ES-I3 (cell line): ENCODE data around the gene ZNF236.

ENCODE experiments used
- H3K36me3 ChIP-seq: 2 replicates; pipeline ENCODE4 v1.6.1; 2013; ENCODE audit warnings: mild to moderate bottlenecking, low read length, control low read depth, moderate library complexity; ENCODE audit not compliant: insufficient read depth
- H3K4me1 ChIP-seq: 2 replicates; pipeline ENCODE4 v1.6.1; 2013; ENCODE audit warnings: mild to moderate bottlenecking, control low read depth, low read length; ENCODE audit not compliant: insufficient read depth
- H3K9ac ChIP-seq: 2 replicates; pipeline ENCODE4 v1.6.1; 2013; ENCODE audit warnings: low read depth, mild to moderate bottlenecking, low read length, moderate library complexity
- H3K9me3 ChIP-seq: 2 replicates; pipeline ENCODE4 v1.6.1; 2013; ENCODE audit warnings: mild to moderate bottlenecking, low read length, moderate library complexity; ENCODE audit not compliant: control insufficient read depth, insufficient read depth

ZNF236 gene

DNA sequence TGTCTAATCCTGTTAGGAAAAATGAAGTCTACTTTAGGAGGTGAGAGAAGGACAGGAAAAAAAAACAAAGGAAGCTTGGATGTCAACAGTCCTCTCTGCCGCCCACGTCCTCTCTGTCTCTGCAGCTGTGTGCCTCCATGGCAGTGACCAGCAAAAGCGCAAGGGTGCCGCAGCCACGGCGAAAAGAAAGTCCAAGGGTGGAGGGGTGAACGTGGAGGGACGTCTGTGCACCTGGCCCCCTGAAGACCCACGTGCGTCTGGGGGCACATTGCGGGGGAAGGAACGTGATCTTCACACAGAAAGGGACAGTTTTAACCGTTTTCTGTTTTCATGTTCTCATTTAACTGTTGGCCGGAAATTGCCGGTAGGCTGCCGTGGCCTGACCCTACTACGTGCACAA is 157.5 kb downstream of the ZNF236 start:
- H3K9ac ChIP-seq: no peak overlapping the region
- no peaks in the 10 kb centered on the region for H3K4me1 ChIP-seq
- no peaks in the 10 kb centered on the region for H3K9me3 ChIP-seq
- H3K36me3 ChIP-seq: no peaks in the 10 kb centered on the region; the same call in none of the 2 replicates

DNA sequence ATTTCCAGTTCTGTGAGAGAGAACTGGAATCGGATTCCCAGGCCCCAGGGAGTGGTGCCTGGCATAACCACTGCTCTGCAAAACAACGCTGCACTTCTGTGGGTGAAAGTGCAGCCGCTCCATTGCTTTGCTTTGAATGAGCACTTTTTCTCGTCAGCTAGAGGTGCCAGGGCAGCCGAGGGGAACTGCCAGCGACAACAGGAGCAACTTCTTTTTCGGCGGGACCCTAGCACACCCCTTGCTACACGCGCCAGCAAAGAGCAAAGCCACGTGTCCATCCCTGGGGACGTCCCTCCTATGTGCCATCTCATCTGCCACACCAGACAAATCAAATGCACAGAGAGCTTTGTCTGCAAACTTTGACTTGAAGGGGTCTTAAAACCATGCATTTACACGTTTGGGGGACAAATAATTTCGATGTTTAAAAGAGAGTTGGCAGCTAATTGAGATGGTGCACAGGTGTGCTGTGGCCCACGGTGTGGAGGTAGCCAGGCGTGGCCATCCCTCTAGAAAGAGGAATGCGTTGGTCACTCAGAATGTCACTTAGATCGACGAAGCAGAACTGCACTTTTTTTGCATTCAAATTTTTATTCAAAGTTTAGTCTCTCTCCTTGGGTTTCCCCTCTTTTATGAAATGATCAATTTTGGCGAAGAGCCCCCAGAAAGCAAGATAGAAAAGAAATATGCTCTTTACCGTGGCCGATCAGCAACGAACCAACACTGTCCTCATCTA is 158.5 kb downstream of the ZNF236 start:
- no peaks in the 10 kb centered on the region for H3K9me3 ChIP-seq
- H3K9ac ChIP-seq: no peak overlapping the region
- no peaks in the 10 kb centered on the region for H3K4me1 ChIP-seq

DNA sequence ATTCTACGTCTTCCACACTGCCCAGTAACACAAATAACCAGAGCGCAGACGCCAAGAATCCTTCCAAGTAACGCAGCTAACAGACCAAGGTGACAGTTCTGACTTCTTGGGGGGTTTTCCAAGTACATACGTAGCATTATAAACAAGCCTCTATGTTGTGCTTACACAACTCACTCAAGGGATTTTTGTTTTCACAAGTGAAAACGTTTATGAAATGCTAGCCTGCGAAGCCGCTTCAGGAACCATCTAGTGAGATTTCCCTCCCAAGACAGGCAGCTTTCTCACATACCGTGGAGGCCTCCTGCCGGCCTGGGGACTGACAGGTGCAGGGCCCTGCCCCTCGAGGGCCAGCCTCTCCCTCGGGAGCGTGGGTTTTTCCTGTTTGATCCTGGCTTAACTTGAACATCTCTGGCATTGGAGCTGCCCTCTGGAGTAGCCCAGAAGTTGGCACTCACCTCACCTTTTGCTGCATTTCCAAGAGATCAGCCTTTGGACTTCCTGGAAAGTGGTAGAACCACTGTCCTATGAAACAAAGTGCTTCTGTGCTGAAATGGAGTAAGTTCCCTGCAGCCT is 159.1 kb downstream of the ZNF236 start:
- Histone ChIP-seq H3K9ac (no peak overlapping the region), H3K4me1 (no peaks in the 10 kb centered on the region), H3K9me3 (no peaks in the 10 kb centered on the region), H3K36me3 (no peaks in the 10 kb centered on the region; the same call in none of the 2 replicates)

More for the DNA sequence above, 158.5 kb downstream of the ZNF236 start:
- no peaks in the 10 kb centered on the region; the same call in none of the 2 replicates for H3K36me3 ChIP-seq

DNA sequence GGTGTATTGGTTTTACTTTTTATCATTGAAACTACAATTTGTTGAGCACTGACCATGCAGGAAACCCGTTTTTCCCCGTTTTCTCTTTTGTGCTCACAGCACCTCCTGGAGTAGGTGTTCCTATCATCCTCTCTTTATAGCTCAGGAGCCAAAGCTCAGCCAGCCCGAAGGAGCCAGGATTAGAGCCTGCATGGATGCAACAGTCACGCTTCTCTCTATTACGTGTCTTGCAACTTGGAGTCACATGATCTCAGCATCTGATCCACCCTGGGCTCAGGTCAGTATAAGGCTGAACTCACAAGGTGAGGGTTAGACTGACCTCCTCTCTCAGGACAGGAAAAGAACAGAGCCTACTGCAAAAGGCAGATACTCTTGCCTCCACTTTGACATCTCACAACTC is 159.7 kb downstream of the ZNF236 start:
- Histone ChIP-seq H3K9ac (no peak overlapping the region), H3K36me3 (no peaks in the 10 kb centered on the region; the same call in none of the 2 replicates), H3K9me3 (no peaks in the 10 kb centered on the region), H3K4me1 (no peaks in the 10 kb centered on the region)

DNA sequence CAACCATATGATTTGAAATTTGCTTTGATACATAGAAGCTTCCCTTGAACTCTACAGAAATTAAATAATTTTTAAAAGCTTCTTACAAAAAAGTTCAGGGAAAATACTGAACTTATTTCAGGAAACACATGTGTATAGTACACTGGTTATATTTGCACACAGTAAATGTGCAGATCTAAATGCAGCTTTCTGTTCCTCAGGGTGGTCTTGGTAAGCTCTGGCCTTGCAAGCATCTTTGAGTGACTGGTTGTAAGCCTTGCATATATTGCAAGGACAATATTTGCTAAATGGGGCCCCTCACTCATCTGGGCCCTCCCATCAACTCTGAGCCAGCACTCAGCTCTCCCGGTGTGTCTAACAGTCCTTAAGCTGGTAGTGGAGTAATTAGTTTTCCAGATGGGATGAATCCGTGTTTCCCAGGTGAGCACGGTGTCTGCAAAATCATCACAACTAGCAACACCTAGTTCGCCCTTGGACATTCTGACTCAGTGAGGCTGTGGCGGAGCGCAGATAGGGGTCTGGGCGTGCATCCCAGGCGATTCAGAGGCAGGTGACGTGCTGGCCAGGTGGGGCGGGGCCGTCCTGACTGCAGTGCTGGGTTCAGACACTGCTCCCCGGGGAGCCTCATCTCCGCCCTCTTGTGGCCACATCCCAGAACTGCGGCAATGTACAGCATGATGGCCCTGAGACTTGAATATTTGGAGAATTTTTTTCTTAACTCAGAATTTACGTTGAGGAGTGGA is 160.7 kb downstream of the ZNF236 start:
- no peaks in the 10 kb centered on the region; the same call in 1 of the 2 replicates for H3K36me3 ChIP-seq
- H3K4me1 ChIP-seq: no peaks in the 10 kb centered on the region
- no peak overlapping the region for H3K9ac ChIP-seq

DNA sequence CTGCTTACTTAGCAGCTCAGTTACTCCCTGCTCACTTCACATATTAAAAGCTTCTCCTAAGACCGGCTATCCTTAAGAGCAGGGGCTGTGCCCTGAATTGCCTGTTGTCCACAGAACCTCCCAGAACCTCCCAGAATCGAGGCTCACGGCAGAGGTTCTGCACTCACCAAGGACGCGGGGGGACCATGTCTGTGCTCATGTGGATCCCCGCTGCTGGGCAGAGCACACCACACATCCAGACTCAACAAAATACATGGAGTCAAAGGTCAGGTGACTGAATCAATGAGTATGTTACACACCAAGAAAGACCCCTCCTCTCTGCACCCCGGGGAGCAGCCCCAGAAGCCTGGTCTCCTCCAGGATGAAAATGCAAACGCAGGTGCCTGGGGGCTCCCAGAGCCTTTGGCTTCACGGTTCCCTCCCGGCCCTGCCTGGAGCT is 161.3 kb downstream of the ZNF236 start:
- H3K9me3 ChIP-seq: no peaks in the 10 kb centered on the region
- no peak overlapping the region for H3K9ac ChIP-seq
- no peaks in the 10 kb centered on the region; the same call in 1 of the 2 replicates for H3K36me3 ChIP-seq
- 0 out of 2 replicates have a peak, but pooled peaks cover 3% of the 10 kb centered on the region for H3K4me1 ChIP-seq

More for the DNA sequence above, 160.7 kb downstream of the ZNF236 start:
- no peaks in the 10 kb centered on the region for H3K9me3 ChIP-seq

DNA sequence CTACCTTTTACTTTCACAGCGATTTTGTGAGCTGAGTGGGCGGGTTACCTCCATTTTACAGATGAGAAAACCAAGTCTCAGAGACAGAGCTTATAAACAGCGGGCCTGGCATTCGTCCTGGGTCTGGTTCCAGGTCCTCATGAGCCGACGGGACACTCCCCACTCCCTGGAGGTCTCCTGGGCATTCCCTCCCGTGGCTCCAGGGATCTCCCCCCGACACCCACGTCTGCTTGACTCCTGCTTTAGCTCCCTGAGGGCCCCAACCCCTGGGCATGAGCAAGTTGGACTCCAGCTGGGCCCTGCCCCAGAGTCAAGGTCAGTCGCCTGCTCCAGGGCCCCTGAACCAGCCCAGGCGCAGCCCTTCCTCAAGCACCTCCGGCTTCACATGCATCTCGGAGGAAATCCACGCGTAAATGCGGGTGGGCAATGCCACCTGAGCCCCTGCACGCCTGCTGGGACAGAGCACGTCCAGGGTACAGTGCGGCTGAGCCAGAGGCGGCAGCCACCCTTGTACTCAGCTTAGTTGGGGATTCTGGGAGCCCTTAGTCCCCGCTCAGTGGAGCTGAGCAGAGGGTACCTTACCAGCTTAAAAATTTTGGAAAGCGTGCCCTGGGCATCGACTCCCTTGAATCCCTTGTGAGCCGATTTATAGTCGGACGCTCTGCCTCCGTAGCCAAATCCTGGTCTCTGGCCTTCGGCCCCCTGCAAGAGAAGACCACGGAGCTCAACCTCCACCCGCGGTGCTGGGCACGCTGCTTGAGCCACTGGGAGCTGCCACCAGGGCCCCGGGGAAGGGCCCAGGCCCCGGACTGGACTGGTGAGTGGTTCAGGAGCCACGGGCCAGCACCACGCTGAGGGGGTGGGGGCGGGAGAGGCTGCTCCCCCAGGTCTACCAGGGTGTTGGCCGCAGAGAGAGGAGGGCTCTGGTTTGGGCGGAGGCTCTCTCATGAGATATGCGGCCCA is 162.1 kb downstream of the ZNF236 start:
- Histone ChIP-seq H3K4me1 (0 out of 2 replicates have a peak, but pooled peaks cover 3% of the 10 kb centered on the region), H3K36me3 (no peaks in the 10 kb centered on the region; the same call in 1 of the 2 replicates), H3K9ac (no peak overlapping the region), H3K9me3 (no peaks in the 10 kb centered on the region)

DNA sequence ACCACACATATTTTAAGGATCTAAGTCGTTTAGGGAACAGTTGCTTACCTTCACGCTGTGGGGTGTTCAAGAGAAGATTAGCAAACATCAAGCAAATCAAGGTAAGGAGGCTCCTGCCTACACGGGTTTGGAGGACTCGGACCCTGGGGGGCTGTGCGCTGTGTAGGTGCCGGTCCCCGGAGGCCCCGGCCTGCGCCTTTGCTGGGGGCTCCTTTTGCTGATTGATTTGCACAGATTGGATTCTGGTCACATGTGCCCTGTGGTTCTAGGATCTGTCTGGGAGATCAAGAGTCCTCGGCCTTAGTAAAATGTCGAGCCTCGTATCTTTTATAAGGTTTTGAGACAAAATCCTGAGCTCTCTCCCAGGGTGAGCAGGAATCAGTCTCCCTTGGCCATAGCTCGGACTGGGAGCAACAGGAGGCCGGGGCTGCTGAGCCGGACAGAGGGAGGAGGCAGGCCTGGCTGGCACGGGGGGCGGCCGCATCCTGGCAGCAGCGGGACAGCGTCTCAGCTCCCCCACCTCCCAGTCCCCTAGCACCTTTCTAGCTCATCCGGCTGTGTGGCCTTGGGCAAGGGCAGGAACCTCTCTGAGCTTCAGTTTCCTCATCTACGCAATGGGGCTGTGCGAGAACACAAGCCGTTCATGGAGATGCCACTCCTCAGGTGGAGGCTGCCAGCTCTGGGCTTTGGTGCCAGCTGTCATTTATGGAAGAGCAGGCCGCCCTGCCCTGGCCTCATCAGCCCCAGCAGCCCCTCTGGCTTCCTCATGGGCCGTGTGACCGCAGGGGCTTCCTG is 163.0 kb downstream of the ZNF236 start:
- Histone ChIP-seq H3K9me3 (no peaks in the 10 kb centered on the region), H3K9ac (no peak overlapping the region), H3K4me1 (0 out of 2 replicates have a peak, but pooled peaks cover 3% of the 10 kb centered on the region), H3K36me3 (no peaks in the 10 kb centered on the region; the same call in 1 of the 2 replicates)

DNA sequence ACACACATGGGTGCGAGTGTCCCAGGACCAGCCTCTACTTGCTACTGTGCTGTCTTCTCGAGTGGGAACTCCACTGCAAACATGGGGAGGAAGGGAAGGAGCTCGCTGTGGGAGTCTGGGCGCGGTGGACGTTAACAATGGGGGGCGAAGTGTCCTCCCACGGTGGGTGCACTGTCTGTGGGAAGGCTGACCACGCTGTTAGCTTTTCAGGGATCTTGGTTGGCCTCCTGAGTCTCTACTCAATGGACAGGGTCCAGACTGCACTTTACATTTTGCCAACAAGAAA is 163.5 kb downstream of the ZNF236 start:
- H3K36me3 ChIP-seq: no peaks in the 10 kb centered on the region
- H3K9ac ChIP-seq: no peak overlapping the region
- H3K9me3 ChIP-seq: no peaks in the 10 kb centered on the region
- H3K4me1 ChIP-seq: 0 out of 2 replicates have a peak, but pooled peaks cover 3% of the 10 kb centered on the region

DNA sequence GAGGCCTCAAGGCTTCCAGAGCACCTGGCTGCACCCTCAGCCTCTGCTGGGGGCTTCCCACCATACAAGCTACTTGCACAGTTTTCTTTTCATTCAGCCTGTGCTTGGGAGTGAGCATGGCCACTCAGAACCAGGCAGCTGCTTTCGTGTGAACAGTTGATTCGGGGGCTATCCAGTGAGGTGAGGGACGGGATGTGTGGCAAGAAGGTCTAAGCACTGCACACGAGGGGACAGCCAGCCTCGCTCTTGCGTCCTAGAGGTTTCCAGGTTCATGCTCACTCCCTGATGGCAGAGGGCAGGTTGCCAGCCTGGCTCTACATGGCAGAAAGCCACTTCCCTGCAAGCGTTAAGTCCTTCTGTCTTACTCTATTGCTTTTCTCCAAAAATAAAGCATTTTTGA is 164.0 kb downstream of the ZNF236 start:
- Histone ChIP-seq H3K36me3 (no peaks in the 10 kb centered on the region), H3K9me3 (no peaks in the 10 kb centered on the region), H3K4me1 (0 out of 2 replicates have a peak, but pooled peaks cover 3% of the 10 kb centered on the region), H3K9ac (no peak overlapping the region)

DNA sequence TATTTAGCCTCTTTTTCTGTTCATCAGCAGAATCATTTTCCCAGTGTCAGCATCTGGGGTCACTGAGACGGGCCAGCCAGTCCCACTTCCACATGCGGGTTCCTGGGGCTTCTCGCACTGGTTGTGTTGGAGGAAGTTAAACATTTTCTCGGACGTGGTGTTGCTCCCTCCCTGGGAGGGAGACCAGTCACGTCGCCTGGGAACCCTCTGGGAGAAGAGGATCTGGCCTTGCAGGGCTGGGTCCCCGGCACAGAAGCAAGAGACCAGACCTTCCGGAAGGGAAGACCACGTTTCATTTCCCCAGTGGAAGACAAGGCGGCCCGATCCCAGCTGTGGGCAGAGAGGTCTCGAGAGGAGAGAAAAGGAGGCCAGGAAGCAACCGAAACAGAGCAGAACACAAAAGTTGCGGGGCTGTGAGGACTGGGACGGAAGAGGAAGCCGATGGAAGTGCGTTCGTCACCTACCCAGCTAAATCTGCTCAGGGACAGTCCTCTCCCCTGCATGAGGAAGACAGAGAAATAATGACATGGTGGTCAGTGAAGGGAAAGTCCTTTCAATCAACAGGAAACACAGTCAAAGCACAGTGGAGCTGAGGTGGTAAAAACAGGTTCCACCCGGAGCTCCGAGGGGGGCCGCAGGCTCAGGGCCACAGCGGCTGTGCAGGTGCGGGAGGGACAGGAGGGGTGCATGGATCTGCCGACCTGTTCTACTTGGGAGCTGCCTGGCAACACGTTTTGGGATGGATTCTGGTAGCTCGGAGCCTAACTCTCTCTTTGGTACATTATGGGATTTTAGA is 165.9 kb downstream of the ZNF236 start:
- Histone ChIP-seq H3K9me3 (no peaks in the 10 kb centered on the region), H3K9ac (no peak overlapping the region), H3K36me3 (no peaks in the 10 kb centered on the region), H3K4me1 (0 out of 2 replicates have a peak, but pooled peaks cover 3% of the 10 kb centered on the region)

DNA sequence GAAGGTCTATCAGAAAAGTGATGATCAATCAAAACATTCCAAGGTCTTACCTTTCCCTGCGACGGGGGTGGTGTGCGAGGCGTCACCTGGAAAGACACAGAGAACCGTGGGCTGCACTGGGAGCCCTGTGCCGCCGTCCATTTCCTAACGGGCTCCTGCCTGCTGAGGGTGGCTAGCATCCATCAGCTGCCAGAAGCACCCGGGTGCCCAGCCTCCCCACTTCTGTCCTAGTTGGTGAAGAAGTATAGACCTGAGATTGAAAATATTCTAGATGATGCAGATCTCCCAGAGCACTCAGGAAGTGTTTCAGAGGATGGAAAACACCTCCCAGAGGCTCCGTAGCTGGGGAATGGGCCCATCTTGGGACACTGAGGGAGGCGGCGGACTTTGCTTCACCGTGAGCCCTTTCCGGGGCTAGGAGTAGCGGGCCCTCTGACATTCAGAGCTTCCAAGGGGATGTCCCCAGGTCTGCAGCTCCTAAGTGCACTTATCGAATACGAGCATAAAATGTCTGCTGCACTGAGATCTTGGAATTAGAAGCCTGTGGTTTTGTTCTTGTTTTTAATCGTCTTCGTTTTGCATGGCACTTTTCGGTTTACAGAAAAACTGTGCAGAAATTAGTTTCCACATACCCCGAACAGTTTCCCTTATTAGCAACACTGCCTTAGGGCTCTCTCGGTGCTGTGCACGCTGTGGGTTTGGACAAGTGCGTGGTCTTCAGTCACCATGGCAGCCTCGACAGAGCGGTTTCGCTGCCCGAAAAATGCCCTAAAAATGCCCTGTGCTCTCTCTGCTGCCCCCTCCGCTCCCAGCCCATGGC is 166.7 kb downstream of the ZNF236 start:
- 0 out of 2 replicates have a peak, but pooled peaks cover 3% of the 10 kb centered on the region for H3K4me1 ChIP-seq
- no peaks in the 10 kb centered on the region for H3K9me3 ChIP-seq
- no peak overlapping the region for H3K9ac ChIP-seq
- H3K36me3 ChIP-seq: no peaks in the 10 kb centered on the region
